Keratinocyte (primary cell): ENCODE results near the gene C2orf92. TPM values are rescaled to one million over a fixed set of nuclear protein-coding genes. Genes with fewer than 3 reads are reported as not detected.

ENCODE experiments used
- DNase-seq: peaks from one replicate; pipeline ENCODE4 v3.0.0-alpha.2; 2011; ENCODE audit warnings: low read depth, missing footprints, low spot score
- FAIRE-seq: peaks from 2 replicates; lab custom pipeline; 2011; peaks lifted over from hg19 to GRCh38; lab: Jason Lieb, UNC
- H2AFZ ChIP-seq: 2 replicates; pipeline ENCODE4 v1.6.0; 2012; ENCODE audit warnings: low read length, control low read depth, inconsistent platforms; ENCODE audit not compliant: control insufficient read depth
- H3K27ac ChIP-seq: 2 replicates; pipeline ENCODE4 v1.5.1; 2011; ENCODE audit warnings: low read length; ENCODE audit not compliant: control insufficient read depth, insufficient read depth
- H3K27me3 ChIP-seq: 3 replicates; pipeline ENCODE4 v1.6.0; 2011; ENCODE audit warnings: low read length; ENCODE audit not compliant: control insufficient read depth, insufficient read depth; ENCODE audit errors: extremely low read depth
- H3K36me3 ChIP-seq, 2 experiments: 2 replicates in 1 of 2; 3 replicates in 1 of 2; pipeline ENCODE4 v1.5.1; 2011; ENCODE audit warnings: low read length in 2 of 2, mild to moderate bottlenecking in 1 of 2; ENCODE audit not compliant: control insufficient read depth in 2 of 2, insufficient read depth in 2 of 2; ENCODE audit errors: extremely low read depth in 1 of 2
- H3K4me1 ChIP-seq: 3 replicates; pipeline ENCODE4 v1.5.1; 2011; ENCODE audit warnings: low read length; ENCODE audit not compliant: control insufficient read depth, insufficient read depth; ENCODE audit errors: extremely low read depth
- H3K4me2 ChIP-seq: 3 replicates; pipeline ENCODE4 v1.6.0; 2011; ENCODE audit warnings: low read depth, low read length; ENCODE audit not compliant: control insufficient read depth, insufficient read depth; ENCODE audit errors: extremely low read depth
- H3K4me3 ChIP-seq, 3 experiments: fragments of 200-600 bp in 1 of 3; sonication (generic) in 1 of 3; 2 replicates in 2 of 3; 3 replicates in 1 of 3; pipeline ENCODE4 v1.5.1; 2011 to 2016; ENCODE audit warnings: low read length in 3 of 3, mild to moderate bottlenecking in 3 of 3, control low read depth in 2 of 3, inconsistent platforms in 1 of 3, low read depth in 1 of 3, mixed read lengths in 1 of 3, mixed run types in 1 of 3, moderate library complexity in 1 of 3; ENCODE audit not compliant: control insufficient read depth in 2 of 3, insufficient read depth in 2 of 3; ENCODE audit errors: extremely low read depth in 1 of 3
- H3K79me2 ChIP-seq: 2 replicates; pipeline ENCODE4 v1.6.0; 2012; ENCODE audit warnings: low read length; ENCODE audit not compliant: control insufficient read depth, insufficient read depth
- H3K9ac ChIP-seq: 3 replicates; pipeline ENCODE4 v1.6.0; 2011; ENCODE audit warnings: low read length; ENCODE audit not compliant: control insufficient read depth, insufficient read depth; ENCODE audit errors: extremely low read depth
- H3K9me1 ChIP-seq: 3 replicates; pipeline ENCODE4 v1.6.0; 2011; ENCODE audit warnings: low read length; ENCODE audit not compliant: control insufficient read depth, insufficient read depth; ENCODE audit errors: extremely low read depth
- H3K9me3 ChIP-seq: 2 replicates; pipeline ENCODE4 v1.5.1; 2012; ENCODE audit warnings: low read depth, low read length; ENCODE audit not compliant: control insufficient read depth
- H4K20me1 ChIP-seq: 3 replicates; pipeline ENCODE4 v1.6.0; 2011; ENCODE audit warnings: low read length; ENCODE audit not compliant: control insufficient read depth, insufficient read depth; ENCODE audit errors: extremely low read depth
- CTCF ChIP-seq, 3 experiments: IDR thresholded peaks in 1 of 3; conservative IDR thresholded peaks in 1 of 3; optimal IDR thresholded peaks in 1 of 3; 2 replicates in 2 of 3; 3 replicates in 1 of 3; pipeline versions ENCODE3 to v1.5.1; 2011; ENCODE audit warnings: low read length in 3 of 3, mild to moderate bottlenecking in 3 of 3, moderate library complexity in 2 of 3, control low read depth in 1 of 3, inconsistent platforms in 1 of 3; ENCODE audit not compliant: insufficient read depth in 2 of 3; ENCODE audit errors: extremely low read depth in 1 of 3
- EZH2 ChIP-seq: IDR thresholded peaks from one replicate; pipeline ENCODE4 v1.6.1; 2012; ENCODE audit warnings: inconsistent platforms, mild to moderate bottlenecking, low read length, moderate library complexity
- dilution Hi-C: fragments of 300-500 bp; cut with MboI; formaldehyde crosslinking; loops from one replicate; pipeline ENCODE4 v1.7.0; 2020; ENCODE audit warnings: low sequenced_read_pairs; ENCODE audit not compliant: extremely low pct_ligation_motif_present
- polyA plus RNA-seq, 5 experiments: library from polyadenylated mRNA; depleted of rRNA in 3 of 5; stranded (reverse) in 3 of 5; stranded (forward) in 1 of 5; unstranded in 1 of 5; fragments of >200 nt; gene quantifications; 1 replicate in 1 of 5; 2 replicates in 3 of 5; 3 replicates in 1 of 5; pipeline versions ENCODE4 v1.2.1 to v1.2.3, GENCODE V29; 2011 to 2012; ENCODE audit warnings: missing spikeins in 2 of 5, low read depth in 1 of 5, low replicate concordance in 1 of 5

Gene C2orf92
- polyA plus RNA-seq, 1 donor (not counting 4 experiments of a cell fraction or from before 2014, with no cell fraction given): 1.6 TPM

GRCh38 chr2:97726261-97727064 lies 57.0 kb downstream of the C2orf92 start:
- no peak overlapping the region for H3K4me2 ChIP-seq
- H2AFZ ChIP-seq: no peak overlapping the region
- H3K4me3 ChIP-seq: no peak overlapping the region
- no peak for TF ChIP-seq EZH2
- no peak overlapping the region for H3K9ac ChIP-seq
- no peaks in the 10 kb centered on the region for H3K9me1 ChIP-seq
- FAIRE-seq (no peak), DNase-seq (no peak)
- H3K79me2 ChIP-seq: no peaks in the 10 kb centered on the region
- peaks cover 5% of the 10 kb centered on the region for H3K4me1 ChIP-seq
- no peaks in the 10 kb centered on the region for H3K36me3 ChIP-seq
- H3K27me3 ChIP-seq: peaks cover 9% of the 10 kb centered on the region
- dilution Hi-C loops: no loop called here
- H4K20me1 ChIP-seq: no peaks in the 10 kb centered on the region
- no peak overlapping the region for H3K27ac ChIP-seq
- peaks cover 3% of the 10 kb centered on the region for H3K9me3 ChIP-seq

GRCh38 chr2:97727296-97727695 lies 57.8 kb downstream of the C2orf92 start:
- no peak for DNase-seq
- no peak for TF ChIP-seq EZH2
- no peak for TF ChIP-seq CTCF (optimal IDR thresholded peaks at IDR 0.05 in 1 of 3, IDR thresholded peaks at IDR 0.05 in 1 of 3, conservative IDR thresholded peaks at IDR 0.05 in 1 of 3; ENCODE audit: extremely low read depth in 1 of 3, insufficient read depth in 2 of 3, low read length in 3 of 3)
- no peak for FAIRE-seq

More at GRCh38 chr2:97727296-97727695, 57.8 kb downstream of the C2orf92 start:
- dilution Hi-C loops: no loop called here
- peaks cover 5% of the 10 kb centered on the region for H3K4me1 ChIP-seq
- no peak overlapping the region for H3K27ac ChIP-seq
- peaks cover 3% of the 10 kb centered on the region for H3K9me3 ChIP-seq
- H3K9ac ChIP-seq: no peak overlapping the region
- H3K4me3 ChIP-seq: no peak overlapping the region
- peaks cover 9% of the 10 kb centered on the region for H3K27me3 ChIP-seq
- no peaks in the 10 kb centered on the region for H3K9me1 ChIP-seq
- no peaks in the 10 kb centered on the region for H3K36me3 ChIP-seq
- no peak overlapping the region for H2AFZ ChIP-seq
- no peaks in the 10 kb centered on the region for H3K79me2 ChIP-seq
- no peaks in the 10 kb centered on the region for H4K20me1 ChIP-seq
- no peak overlapping the region for H3K4me2 ChIP-seq
